Psoas muscle (tissue), 8 donors: ENCODE data around the gene ARID1A. TPM values are rescaled to one million over a fixed set of nuclear protein-coding genes. Genes with fewer than 3 reads are reported as not detected.

Experiments used
- ATAC-seq, 4 donors: fragments of 200-7000 bp; cut with Tn5 transposase; one replicate each; pipeline ENCODE4 v1.9.1; 2020; ENCODE audit warnings: moderate library complexity in 3 of 4, mild to moderate bottlenecking in 2 of 4
- DNase-seq, 2 donors: peaks; one replicate each; pipeline ENCODE4 v3.0.0-alpha.2; 2020
- H3K27ac ChIP-seq: fragments of 200-600 bp; one replicate; pipeline ENCODE4 v1.8.0; 2022
- H3K27me3 ChIP-seq, 3 donors: fragments of 200-600 bp in 1 of 3; one replicate each; pipeline versions ENCODE4 v1.6.1 to v1.8.0; 2013 to 2022; ENCODE audit warnings: low read length in 2 of 3, mild to moderate bottlenecking in 2 of 3, moderate library complexity in 1 of 3; ENCODE audit not compliant: insufficient read depth in 3 of 3
- H3K36me3 ChIP-seq, 2 donors: fragments of 200-600 bp in 1 of 2; one replicate each; pipeline versions ENCODE4 v1.6.1 to v1.8.0; 2013 to 2022; ENCODE audit warnings: low read depth in 1 of 2, mild to moderate bottlenecking in 1 of 2, moderate library complexity in 1 of 2; ENCODE audit not compliant: insufficient read depth in 1 of 2
- H3K4me1 ChIP-seq: fragments of 200-600 bp; one replicate; pipeline ENCODE4 v1.8.0; 2022
- H3K4me3 ChIP-seq: fragments of 200-600 bp; one replicate; pipeline ENCODE4 v1.8.0; 2022; ENCODE audit warnings: mild to moderate bottlenecking
- H3K9me3 ChIP-seq: fragments of 200-600 bp; one replicate; pipeline ENCODE4 v1.8.0; 2022
- WGBS, 3 donors: extraction: QIAGEN DNeasy Blood & Tissue Kit; methylation state at CpG; one replicate each; pipeline versions ENCODE4 v1.1.6 to v1.1.7; 2013; 5-methylcytosine and 5-hydroxymethylcytosine counted together
- intact Hi-C, 2 donors: fragments of 100-400 bp; cut with DNase I; formaldehyde crosslinking; loops; one replicate each; pipeline versions ENCODE4 v1.11.0 to v1.14.2; 2022
- polyA plus RNA-seq, 3 donors: library from polyadenylated mRNA; stranded (reverse); fragments of 200-250 nt; gene quantifications; one replicate each; pipeline ENCODE4 v1.2.3, GENCODE V29; 2013
- total RNA-seq, 4 donors: library from RNA; stranded (reverse); fragmentation: NEBNext Ultra II Directional in 2 of 4; extraction: Animal tissue kit (Norgen Biotek cat#: 25700) in 2 of 4; gene quantifications; one replicate each; pipeline versions ENCODE4 v1.2.1 to v1.2.4, GENCODE V29; 2021 to 2023
- TF ChIP-seq, protein P1 (sequence below): fragments of 200-600 bp; IDR thresholded peaks from one replicate; pipeline ENCODE4 v1.8.0; 2022; ENCODE audit warnings: antibody characterized with exemption
- donor health status: healthy with polysubstance abuse.
- donor health status: DM: no; HTN: no; CAD: no; lungs with moderate emphysema.
- donor health status: Bipolar disorder and iron deficiency.
- donor health status: healthy.
- donor health status: DM: yes; HTN: yes; CAD: no.
- donor health status: DM: no; HTN: no; CAD: no.
- donor health status: DM: no; HTN: no; CAD: no.
- donor health status: DM: yes; HTN: yes; CAD: no.

ARID1A gene
- total and polyA plus RNA-seq, 7 donors, result 8.8 to 44.4 (median 32.2) TPM

DNA sequence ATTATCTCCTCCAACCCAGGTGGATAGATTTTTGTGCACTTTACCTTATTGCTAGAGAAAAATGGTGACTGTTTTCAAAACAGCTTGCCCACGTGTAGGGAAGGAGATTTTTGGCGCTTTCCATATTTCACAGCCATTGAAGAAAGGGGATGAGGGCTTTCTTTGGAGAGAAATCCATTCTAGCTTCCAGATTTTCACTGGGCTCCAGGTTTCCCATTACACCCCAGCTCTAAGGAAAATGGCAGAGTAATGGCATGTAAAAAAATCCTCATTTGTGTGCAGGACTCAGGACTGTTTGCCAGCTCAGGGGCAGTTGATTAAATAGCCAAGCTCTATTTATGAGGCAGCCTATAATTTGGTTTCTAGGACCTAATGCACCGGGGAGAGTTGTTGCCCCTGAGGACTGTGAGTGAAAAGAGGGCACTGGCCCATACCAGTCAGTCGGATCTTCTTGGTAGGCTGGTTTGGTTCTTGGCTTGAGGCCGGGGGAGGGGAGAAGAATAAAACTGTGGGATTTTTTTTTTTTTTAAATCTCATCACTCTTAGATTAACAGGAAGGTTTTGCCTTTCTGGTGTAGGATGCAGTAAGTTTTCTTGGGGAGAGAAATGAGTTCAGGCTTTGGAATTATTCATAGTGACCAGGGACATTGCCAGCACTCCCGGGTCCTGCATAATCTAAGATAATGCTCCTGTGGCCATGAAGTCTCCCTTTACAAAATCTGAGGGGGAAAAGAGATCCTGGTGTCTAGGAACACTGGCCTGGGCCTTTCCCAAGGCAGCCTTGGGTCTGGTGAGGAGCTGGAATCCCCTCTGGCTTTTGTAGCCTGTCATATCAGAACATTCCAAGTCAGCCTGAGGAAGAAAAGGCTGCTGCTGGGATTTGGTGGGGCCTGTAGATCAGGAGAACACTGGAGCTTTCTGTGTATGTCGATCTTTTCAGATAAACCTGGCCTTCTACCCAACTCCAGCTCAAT is 1.9 kb upstream of the ARID1A start:
- Histone ChIP-seq H3K36me3 (no peaks in the 10 kb centered on the region), H3K4me3 (peak overlapping the region; percentile 89), H3K4me1 (peaks cover 39% of the 10 kb centered on the region), H3K27me3 (no peaks in the 10 kb centered on the region), H3K27ac (peak overlapping the region; percentile 92), H3K9me3 (no peaks in the 10 kb centered on the region)
- TF ChIP-seq, protein P1, sequence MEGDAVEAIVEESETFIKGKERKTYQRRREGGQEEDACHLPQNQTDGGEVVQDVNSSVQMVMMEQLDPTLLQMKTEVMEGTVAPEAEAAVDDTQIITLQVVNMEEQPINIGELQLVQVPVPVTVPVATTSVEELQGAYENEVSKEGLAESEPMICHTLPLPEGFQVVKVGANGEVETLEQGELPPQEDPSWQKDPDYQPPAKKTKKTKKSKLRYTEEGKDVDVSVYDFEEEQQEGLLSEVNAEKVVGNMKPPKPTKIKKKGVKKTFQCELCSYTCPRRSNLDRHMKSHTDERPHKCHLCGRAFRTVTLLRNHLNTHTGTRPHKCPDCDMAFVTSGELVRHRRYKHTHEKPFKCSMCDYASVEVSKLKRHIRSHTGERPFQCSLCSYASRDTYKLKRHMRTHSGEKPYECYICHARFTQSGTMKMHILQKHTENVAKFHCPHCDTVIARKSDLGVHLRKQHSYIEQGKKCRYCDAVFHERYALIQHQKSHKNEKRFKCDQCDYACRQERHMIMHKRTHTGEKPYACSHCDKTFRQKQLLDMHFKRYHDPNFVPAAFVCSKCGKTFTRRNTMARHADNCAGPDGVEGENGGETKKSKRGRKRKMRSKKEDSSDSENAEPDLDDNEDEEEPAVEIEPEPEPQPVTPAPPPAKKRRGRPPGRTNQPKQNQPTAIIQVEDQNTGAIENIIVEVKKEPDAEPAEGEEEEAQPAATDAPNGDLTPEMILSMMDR, result no peak
- intact Hi-C loops, result loop anchor here in 1 of 2 donors (2.0 kb wide), 1 partner anchor 95 kb away; no protein-coding TSS in a partner anchor
- DNase-seq (no peak), ATAC-seq (no peak)
- 20 to 41% (median 23%) methylated on average over 7 of the region's 7 CpGs for WGBS, 3 donors

DNA sequence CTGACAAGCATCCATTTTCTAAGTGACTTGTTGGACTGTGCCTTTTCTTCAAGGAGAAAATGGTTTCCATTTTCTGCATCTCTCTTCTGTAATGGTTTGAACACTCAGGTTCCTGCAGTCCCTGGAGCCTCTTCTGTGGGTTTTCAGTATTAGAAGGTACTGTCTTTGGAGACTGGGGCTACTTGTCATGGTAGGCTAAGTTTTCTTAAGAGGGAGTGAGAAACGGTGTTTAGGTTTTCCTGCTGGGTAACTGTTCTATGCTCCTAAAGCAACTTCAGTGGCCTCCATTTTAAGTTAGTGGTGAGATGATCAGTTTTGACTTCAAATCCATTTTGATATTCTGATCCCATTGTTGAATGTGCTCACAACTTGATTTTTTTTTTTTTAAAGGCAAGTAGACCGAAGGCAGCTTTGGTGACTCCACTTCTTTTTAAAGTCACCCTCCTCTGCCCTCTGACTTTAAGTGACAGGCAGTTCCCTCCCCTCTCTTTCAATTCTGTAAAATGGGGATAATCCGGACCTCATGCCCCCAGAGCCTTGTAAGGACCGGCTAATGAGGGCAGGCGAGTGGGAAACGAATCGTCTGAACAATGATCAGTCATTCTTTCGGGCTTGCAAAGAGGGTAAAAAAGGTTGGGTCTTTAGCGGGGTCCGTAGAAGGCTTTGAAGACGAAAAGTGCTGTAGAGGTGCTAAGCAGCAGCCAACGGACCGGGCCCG is 1.0 kb upstream of the ARID1A start:
- Histone ChIP-seq H3K27me3 (no peaks in the 10 kb centered on the region), H3K9me3 (no peaks in the 10 kb centered on the region), H3K4me3 (peak overlapping the region; percentile 89), H3K4me1 (peaks cover 49% of the 10 kb centered on the region), H3K36me3 (no peaks in the 10 kb centered on the region), H3K27ac (peak overlapping the region; percentile 92)
- 6 to 15% (median 8%) methylated on average over 14 of the region's 14 CpGs for WGBS, 3 donors
- TF ChIP-seq, protein P1, result no peak
- ATAC-seq, result no peak
- intact Hi-C loops, result loop anchor here in 1 of 2 donors (5.0 kb wide), 1 partner anchor 93 kb away; the partner anchor contains the start of gene PIGV
- no peak for DNase-seq

DNA sequence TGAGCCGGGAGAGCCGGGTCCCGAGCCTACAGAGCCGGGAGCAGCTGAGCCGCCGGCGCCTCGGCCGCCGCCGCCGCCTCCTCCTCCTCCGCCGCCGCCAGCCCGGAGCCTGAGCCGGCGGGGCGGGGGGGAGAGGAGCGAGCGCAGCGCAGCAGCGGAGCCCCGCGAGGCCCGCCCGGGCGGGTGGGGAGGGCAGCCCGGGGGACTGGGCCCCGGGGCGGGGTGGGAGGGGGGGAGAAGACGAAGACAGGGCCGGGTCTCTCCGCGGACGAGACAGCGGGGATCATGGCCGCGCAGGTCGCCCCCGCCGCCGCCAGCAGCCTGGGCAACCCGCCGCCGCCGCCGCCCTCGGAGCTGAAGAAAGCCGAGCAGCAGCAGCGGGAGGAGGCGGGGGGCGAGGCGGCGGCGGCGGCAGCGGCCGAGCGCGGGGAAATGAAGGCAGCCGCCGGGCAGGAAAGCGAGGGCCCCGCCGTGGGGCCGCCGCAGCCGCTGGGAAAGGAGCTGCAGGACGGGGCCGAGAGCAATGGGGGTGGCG is 371 bp downstream of the ARID1A start:
- Histone ChIP-seq H3K27ac (peak overlapping the region; percentile 92), H3K27me3 (no peaks in the 10 kb centered on the region), H3K4me1 (peaks cover 57% of the 10 kb centered on the region), H3K36me3 (no peaks in the 10 kb centered on the region), H3K4me3 (peak overlapping the region; percentile 89), H3K9me3 (no peaks in the 10 kb centered on the region)
- ATAC-seq (peak in 2 of 4 donors; percentile 3 to 11), DNase-seq (peak in 1 of 2 donors; percentile 39)
- TF ChIP-seq, protein P1, result no peak
- 0 to 3% (median 1%) methylated on average over 8 to 72 of the region's 72 CpGs for WGBS, 3 donors
- intact Hi-C loops, result loop anchor here in 1 of 2 donors (5.0 kb wide), 1 partner anchor 91 kb away; the partner anchor contains the start of gene PIGV

DNA sequence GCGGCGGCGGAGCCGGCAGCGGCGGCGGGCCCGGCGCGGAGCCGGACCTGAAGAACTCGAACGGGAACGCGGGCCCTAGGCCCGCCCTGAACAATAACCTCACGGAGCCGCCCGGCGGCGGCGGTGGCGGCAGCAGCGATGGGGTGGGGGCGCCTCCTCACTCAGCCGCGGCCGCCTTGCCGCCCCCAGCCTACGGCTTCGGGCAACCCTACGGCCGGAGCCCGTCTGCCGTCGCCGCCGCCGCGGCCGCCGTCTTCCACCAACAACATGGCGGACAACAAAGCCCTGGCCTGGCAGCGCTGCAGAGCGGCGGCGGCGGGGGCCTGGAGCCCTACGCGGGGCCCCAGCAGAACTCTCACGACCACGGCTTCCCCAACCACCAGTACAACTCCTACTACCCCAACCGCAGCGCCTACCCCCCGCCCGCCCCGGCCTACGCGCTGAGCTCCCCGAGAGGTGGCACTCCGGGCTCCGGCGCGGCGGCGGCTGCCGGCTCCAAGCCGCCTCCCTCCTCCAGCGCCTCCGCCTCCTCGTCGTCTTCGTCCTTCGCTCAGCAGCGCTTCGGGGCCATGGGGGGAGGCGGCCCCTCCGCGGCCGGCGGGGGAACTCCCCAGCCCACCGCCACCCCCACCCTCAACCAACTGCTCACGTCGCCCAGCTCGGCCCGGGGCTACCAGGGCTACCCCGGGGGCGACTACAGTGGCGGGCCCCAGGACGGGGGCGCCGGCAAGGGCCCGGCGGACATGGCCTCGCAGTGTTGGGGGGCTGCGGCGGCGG is 1.0 kb downstream of the ARID1A start:
- H3K4me3 ChIP-seq, result peak overlapping the region; percentile 89
- TF ChIP-seq, protein P1, result no peak
- no peaks in the 10 kb centered on the region for H3K36me3 ChIP-seq
- 0 to 1% (median 1%) methylated on average over 42 to 98 of the region's 98 CpGs for WGBS, 3 donors
- H3K27me3 ChIP-seq, result no peaks in the 10 kb centered on the region
- DNase-seq (peak; percentile 43 to 70), ATAC-seq (no peak)
- H3K4me1 ChIP-seq, result peaks cover 57% of the 10 kb centered on the region
- H3K9me3 ChIP-seq, result no peaks in the 10 kb centered on the region
- intact Hi-C loops, result loop anchor here in 1 of 2 donors (5.0 kb wide), 1 partner anchor 90 kb away; the partner anchor contains the start of gene PIGV
- H3K27ac ChIP-seq, result peak overlapping the region; percentile 92
